Anterior cingulate cortex (tissue), 58 donors: ENCODE results near the gene STARD10.

Experiments used
- DNase-seq, 58 donors: peaks; one replicate each; lab custom pipeline; 2025; lab: John Stamatoyannopoulos, UW

The STARD10 gene

DNA sequence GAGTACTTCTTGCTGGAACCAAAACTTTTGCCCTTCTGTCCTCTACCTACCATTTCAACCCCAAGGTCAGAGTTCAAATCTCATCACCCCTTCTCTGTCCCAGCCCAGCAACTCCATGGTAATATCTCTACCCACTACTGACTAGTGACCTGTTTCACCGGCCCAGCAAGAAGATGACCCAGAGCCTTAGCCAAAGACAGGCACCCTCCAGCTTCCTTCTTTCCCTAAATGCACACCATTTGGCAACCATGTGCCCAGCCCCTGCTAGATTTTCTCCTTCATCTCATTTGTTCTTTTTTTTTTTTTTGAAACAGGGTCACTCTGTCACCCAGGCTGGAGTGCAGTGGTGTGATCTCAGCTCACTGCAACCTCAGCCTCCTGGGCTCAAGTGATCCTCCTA lies 56.5 kb downstream of the STARD10 start:
- no peak for DNase-seq

DNA sequence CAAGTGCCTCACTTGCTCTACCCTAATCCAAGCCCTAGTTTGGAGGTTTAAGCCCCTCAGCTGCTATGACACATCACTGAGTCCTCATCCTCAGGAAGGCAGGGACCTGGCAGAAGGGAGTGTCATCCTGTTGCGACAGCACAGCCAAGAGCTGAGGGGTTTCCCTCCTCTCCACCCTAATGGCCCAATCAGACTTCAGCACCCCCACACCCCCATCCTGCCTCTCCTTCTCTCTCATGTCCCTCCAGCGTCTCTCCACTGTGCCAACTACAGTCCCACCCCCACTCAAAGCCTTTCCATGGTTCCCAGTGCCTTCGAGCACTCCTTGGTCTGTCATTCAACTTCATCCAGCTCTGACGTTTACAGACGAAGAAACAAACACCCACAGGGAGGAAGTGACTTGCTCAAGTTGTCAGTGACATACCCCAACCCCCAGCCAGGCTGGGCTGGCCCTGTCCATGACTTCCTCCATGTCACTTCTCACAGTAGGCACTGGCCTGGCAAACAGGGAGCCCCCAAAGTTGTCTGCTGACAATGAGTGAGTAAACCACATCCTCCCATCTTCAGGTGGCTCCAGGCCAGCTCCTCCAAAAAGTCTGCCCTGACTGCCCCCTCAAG lies 57.3 kb downstream of the STARD10 start:
- peak in 4 of 58 donors; percentile 29 to 58 (median 31) for DNase-seq

DNA sequence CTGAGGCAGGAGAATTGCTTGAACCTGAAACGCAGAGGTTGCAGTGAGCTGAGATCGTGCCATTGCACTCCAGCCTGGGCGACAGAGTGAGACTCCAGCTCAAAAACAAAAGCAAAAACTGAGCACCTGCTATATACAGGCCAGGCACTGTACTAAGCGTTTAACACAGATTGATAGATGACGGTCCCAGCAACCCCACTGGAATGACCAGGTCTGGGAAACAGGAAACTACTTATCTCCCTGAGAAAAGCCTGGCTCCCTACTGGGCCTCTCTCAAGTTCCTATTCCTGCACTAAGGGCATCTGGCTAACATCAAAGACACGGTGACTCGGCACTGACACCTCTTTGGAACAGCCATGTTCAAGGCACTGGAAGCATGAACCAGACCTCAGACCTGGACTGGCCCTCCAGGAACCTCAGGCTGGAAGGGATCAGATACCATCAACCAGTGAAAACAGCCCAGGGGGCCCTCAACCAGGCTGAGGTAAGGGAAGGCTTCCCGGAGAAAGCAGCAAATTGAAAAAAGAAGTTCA lies 58.3 kb downstream of the STARD10 start:
- DNase-seq = no peak

DNA sequence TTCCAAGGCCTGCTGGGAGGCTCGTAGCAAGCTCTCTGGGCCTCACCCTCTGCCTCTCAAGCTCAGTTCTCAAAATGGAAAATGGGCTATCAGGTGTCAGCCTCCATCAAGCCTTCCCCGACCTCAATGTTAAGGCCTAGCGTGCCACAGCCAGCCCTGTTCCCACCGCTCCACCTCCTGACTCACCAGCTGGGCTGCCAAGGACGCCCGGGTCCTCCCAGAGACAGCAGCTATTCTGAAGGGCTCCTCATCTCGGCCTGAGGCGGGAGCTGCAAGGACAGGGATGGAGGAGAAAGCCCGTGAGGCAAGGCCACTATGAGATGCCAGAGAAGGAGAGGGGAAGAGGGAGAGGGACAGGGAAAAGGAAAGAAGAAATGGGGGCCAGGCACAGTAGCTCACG lies 61.5 kb downstream of the STARD10 start:
- DNase-seq = peak in 10 of 58 donors; percentile 17 to 45 (median 31)

DNA sequence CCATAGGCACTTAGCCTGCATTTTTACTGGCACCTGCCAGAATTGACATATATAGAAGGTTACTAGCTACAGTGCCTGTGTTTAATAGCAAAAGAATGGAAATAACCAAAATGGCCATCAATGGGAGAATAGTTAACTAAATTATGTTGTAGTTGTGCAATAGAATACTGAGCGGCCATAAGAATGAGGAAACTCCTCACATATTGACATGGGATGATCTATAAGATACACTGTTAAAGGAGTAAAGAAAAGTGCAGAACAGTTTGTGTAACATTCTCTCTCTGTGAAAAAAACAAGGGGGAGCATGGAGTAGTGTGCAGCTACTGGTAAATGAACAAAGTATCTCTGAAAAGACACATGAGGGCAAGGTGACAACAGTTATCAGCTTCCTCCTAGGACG lies 63.1 kb downstream of the STARD10 start:
- DNase-seq = no peak

DNA sequence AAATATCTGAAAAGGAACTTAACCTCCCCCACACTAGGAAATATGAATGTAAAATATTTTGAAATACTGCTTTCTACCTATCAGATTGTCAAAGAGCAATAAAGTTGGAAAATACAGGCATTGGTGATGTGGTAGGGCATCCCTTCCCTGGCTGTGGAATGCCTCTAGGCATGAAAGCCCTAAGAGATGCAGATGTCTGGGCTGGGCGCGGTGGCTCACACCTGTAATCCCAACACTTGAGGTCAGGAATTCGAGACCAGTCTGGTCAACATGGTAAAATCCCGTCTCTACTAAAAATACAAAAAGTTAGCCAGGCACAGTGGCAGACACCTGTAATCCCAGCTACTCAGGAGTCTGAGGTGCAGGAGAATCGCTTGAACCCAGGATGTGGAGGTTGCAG lies 63.6 kb downstream of the STARD10 start:
- no peak for DNase-seq

DNA sequence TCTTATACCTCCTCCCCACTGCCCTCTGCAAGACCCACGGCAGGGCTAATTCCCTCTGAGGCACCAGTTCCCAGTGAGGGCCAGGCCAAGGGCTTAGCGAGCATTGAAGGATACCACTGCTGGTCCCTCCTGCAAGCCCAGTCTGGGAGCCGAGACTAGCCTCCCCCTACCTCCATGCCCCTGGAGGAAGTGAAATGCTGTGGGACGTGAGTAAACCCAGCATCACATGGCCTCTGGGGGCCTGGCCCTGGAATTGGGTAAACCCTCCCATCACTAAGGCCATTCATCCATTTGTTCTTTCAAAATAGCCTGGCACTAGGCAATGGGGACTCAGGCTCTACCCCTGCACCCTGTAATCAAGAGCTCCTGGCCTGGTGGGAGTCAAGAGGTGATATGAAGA lies 66.3 kb downstream of the STARD10 start:
- DNase-seq = no peak

DNA sequence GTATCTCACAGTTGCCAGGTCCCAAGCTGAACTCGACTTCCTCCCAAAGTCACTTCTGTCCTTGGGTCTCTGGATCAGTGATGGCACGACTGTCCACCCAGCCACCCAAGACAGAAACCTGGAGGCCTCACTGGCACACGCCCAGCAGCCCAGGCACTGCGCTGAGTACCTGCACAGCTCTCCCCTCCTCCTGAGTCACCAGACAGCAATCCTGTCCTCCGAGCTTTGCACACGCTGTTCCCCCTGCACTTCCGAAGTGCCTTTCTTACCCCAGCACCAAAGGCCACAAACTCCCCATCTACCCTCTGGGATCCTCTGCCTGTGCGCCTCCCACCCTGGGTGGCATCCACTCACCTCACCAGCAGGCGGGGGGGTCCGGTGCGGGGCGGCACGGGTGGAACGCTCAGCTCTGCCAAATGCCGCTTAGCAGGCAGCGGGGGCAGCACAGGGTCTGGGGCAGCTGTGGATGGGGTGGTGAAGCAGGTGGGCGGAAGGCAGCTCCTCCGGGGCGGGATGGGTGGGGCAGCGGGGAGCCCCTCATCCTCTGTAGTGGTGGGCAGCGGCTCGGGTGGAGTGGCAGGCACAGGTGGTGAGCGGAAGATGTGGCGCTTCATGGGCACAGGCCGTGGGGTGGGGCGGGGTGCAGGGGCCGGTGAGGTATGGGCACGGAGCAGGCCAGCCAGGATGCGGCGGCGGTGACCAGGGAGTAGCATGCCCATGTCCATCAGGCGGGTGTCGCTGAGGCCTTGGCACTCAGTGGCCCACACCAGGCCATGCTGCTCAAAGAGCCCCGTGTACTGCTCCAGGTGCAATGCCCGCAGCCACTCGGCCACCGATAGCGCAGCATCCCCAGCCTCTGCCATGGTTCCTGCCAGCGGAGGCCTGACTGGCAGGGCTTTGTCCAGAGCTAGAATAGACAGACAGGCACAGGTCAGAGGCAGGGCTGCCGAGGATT lies 67.3 kb downstream of the STARD10 start:
- no peak for DNase-seq

DNA sequence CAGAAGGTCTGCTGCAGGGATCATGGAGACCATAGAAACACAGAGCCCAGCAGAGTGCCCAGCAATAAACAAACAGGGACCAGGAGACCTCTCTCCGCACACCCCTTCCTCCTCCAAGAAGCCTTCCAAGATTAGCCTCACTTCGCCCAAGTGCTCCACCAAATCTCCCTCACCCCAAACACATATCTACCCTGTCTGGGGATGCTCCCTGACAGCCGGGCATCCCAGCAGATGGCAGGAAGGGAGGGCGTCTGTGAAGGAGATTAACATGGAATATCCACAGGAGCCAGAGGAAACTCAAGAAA lies 68.2 kb downstream of the STARD10 start:
- no peak for DNase-seq

DNA sequence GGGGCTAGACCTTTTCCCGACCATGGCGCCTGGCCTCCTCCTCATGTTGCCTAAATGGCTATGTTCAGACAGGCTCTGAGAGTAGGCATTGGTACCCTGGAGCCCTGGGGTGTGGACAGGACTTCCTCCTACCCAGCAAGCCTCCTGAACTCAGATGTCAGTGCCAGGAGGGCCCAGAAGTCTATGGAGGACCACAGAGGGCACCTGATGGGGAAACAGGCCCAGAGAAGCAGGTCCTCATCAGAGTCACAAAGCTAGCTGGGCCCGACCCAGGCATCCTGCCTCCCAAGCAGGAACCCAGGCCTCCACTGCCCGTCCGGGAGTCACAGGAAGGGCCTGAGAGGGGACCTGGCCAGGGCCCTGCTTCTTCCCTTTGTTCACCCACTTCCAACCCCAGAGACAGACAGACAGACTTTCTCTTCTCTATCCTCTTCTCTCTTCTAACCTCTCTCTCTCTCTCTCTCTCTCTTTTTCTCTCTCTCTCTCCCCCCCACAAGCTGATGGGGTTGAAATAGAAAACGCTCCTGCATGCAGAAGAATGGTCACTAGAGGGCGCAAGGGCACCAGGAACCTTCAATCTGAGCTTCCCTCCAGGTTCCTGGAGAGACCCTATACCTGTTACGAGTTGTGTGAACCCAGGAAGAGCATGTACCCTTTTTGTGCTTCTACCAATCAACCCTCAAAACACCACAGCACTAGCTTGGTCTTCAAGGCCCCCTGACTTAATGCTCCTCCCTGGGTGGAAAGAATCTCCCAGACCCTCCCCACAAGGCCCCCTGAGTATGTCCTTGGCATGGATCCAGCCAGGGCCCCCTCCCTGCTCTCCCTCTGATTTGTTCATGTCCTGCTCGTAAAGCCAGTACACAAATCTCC lies 68.8 kb downstream of the STARD10 start:
- peak in 47 of 58 donors; percentile 14 to 77 (median 50) for DNase-seq

DNA sequence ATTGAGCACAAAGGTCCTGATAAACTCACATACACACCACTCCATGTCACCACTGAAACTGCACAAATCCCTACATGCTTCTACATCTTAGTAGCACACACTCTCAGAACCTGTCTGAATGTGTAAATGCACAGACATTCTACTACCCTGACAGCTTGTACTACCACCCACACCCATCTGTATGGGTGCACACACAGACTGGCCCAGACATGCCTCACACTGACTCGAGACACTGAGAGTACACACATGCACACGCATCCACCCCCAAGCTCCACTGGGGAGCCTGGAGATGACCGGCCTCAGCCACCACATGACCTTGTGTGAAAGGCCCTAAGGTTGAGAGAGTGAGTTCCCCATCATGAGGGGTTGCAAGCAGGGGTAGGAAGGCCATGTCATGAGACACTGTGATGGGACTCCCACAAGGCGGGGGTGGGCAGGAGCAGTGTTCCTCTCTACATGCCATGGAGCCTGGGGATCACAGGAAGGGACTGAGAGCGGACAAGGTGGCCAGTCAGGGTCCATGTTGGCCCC lies 69.8 kb downstream of the STARD10 start:
- DNase-seq = no peak

DNA sequence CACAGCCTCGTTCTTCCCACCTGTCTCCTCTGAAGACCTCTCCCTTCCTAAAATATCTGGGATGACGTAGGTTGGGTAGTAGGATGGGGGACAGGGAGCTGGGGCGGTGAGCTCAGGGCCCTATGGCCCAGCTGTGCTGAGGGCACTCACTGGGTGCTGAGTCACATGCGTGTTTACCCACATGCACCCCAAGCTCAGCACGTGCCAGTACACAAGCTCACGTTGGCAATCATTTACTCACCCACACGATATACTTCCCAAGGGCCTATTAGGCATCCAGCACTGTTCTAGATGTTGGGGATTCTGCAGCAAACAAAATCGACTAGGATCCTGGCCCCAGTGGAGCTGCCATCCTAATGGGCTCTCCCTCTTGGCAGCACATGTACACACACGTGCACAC lies 70.3 kb downstream of the STARD10 start:
- DNase-seq = peak in 1 of 58 donors; percentile 30

DNA sequence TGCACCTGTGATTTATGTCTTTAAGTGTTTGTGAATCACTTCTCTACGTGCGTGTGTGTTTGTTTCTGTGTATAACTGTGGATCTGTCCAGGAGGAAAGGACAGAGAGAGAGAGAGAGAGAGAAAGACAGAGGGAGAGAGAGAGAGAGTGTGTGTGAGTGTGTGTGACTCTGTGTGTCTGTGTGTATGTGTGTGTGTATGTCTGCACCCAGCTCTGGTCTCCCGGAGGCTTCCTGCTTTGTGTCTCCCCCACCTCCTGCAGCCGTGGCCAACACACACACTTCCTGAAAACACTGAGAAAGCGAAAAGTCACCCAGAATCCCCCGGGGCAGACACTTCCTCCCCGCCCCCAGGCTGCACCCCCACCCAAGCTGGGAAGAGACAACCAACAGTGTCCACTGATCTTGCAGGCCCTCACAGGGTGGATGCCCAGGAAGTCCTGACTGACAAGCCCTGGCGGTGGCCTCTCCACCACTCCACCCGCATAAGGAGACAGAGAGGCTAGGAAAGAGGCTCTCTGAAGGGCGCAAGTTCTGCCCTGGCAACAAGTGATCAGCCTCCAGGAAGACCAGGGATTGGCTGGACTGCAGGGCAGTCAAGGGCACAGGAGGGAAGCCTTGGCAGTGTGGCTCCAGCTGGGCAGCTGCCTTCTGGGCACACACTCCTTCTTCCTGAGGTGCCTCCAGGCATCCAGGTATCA lies 71.6 kb downstream of the STARD10 start:
- peak in 57 of 58 donors; percentile 29 to 92 (median 81) for DNase-seq

DNA sequence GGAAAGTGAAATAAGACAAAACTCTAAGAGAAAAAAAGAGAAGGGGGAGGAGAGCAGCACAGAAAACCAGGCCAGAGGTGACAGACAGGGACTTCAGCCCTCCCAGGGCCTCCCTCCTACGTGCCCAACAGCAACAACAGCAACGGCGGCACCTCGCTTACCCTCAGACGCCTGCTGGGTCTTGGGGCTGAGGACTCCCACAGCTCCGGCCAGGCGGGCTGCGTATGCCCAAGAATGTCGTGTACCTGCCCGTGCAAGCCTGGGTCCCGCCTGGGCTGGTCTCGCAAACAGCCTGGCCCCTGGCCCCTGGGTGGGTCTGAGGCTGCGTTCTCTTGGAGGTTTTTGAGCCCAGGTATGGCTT lies 72.2 kb downstream of the STARD10 start:
- peak in 1 of 58 donors; percentile 56 for DNase-seq

DNA sequence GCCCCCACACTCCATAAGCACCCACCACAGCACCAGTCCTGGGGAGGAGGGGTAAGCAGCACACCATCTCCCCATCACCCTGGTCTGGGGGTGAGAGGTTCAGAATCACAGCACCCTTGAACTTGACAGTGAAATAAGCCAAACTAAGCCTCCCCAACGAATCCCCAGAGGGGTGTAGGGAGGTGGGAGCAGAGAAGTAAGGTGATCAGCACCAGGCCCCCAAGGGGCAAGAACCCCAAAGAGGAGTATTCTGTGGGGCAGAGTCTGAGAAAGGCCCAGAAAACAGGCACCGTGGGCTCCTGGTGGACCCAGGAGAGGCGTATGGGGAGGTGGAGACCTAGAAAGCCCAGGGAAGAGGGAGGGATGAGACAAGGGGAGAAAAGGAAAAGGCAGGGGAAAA lies 72.6 kb downstream of the STARD10 start:
- DNase-seq = no peak

DNA sequence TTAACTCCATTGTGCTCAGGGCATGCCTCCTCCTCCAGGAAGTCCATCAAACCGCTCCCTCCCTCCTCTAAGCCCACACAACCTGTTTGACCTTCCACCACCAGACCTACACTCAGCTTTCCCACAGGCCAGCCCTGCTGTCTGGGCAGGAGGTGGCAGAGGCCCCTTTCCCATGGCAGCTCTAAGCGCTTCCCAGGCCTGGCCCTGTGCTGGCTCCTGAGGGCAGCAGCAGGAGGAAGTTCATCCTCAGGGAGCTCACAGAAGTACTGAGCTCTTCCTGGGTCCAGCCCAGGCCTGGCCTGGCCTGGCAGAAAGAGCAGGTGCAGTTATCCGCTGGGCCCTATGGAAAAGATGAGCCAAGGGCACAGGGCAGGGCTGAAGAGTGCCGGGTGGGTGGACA lies 73.1 kb downstream of the STARD10 start:
- no peak for DNase-seq

DNA sequence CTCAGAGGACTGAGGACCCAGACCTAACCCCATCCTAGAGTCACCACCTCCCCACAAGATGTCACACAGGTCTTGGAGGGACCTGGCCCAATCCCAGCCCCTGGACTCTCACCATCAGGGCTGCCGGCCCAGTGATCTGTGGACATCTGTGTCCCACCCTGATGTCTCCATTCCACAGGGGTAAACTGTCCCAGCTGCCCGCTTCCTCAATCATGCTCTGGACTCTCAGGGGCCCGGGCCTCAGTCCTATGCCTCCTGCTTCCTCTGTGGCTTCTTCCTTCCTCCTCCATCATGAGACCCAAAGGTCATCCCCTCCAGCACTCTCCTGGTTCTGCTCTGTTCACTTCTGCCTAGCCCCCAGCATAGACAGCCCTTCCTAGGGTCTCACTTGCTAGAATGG lies 73.8 kb downstream of the STARD10 start:
- peak in 4 of 58 donors; percentile 8 to 34 (median 26) for DNase-seq

DNA sequence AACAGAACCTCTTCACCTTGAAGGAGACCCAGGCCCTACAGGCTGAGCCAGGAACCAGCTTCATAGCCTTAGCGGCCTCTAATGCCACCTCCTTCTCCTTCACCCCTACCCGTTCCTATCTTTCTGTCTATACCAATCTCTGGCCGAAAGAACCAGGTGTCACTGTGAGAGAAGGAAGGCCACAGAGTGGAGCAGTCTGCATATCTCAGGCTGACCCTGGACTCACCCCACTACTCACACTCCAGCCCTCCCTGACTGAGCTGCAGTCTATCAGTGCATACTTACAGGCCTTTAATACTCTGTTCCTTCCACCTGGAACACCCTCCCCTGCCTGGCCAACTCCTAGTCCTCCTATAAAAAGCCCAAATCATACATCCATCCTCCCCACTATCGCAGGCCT lies 74.3 kb downstream of the STARD10 start:
- no peak for DNase-seq

DNA sequence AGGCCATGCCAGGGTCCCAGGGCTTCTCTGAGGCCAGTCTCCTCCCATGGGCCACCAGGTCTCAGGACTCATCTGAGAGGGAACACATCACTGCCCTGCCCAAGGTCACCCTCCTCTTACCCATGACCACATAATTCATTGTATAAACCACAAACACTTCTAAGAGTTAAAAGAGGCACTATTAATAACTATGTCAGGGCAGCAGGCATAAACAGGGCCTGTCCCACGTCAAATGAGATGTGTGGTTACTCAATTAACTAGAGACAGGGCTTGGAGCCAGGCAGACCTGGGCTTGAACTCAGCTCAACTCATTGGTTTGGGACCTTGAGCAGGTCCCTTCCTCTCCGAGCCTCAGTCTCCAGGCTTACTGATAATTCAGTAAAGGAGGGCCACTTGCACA lies 74.7 kb downstream of the STARD10 start:
- DNase-seq = no peak

DNA sequence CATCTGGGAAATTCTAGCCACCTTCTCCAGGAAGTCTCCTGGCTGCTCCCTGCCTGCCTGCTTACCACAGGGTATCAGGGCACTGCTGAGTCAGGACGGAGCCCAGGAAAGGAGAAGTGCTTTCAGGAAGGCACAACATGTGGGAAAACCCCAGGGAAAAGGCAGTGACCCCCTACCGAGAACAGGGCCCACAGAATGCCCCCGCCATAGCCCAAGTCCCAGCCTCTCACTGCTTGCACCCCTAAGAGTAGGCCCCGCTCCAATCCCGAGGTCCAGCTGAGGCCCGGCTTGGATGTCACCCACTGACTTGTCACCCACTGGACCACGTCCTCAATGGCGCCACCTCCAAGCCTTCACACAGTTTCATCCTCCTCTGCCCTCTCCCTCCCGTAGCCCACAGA lies 75.7 kb downstream of the STARD10 start:
- peak in 1 of 58 donors; percentile 14 for DNase-seq
